SH-SY5Y (cell line): ENCODE measurements around the gene LENG9.

Experiments
- GATA2 ChIP-seq: IDR thresholded peaks from 2 replicates; pipeline ENCODE4 v1.6.1; 2011; ENCODE audit warnings: mild to moderate bottlenecking, low read depth, low read length
- GATA3 ChIP-seq: IDR thresholded peaks from 2 replicates; pipeline ENCODE4 v1.6.1; 2011; ENCODE audit warnings: low read depth, mild to moderate bottlenecking, low read length, moderate library complexity

DNA sequence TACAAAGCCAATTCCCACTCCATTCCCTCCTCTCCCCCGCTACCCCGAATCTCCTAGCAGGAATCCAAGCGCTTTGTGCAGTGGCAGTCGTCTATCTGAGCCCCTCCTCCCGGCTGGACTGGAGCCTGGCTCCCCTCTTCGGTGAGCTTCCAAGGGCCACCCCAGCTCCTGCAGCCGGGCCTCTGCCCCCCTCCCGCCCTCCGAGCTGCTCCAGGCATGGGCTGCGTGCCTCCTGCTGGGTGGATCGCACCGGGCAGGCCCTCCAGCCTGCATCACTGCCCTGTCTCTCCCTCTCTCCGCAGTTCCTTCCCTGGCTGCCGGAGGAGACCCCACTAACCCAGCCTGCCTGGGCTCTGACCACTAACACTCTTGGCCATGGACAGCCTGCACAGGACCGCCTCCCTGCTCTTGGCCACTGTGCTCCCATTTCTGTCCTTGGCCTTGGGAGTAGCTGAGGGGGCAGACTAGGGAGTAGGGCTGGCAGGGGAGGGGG lies 27.5 kb downstream of the LENG9 start:
- TF ChIP-seq GATA2 (no peak), GATA3 (no peak)
